ENCODE data around the gene CCDC85B.

The CCDC85B gene

DNA sequence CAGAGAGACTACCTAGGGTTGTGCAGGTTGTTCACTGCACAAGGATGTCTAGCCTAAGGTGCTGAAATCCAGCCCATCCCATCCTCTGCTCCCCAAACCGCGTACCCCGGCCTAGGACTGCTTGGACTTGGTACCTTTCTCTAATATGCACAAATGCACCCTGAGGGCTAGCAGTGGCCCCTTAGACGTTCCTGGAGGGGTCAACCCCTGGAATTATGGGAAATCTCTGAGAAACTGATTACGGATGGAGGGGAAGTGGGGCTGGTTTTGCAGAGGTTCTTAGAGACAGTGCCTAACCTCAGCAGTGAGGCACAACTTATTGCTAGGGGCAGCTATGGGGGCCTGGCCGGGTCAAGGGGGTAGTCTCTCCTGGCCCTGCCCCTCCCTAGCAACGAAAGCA lies 25.9 kb downstream of the CCDC85B start:
- Histone ChIP-seq H3K18ac (ENCODE audit: low read length) (no peak overlapping the region), H3K79me1 (ENCODE audit: low read length) (peaks cover 19% of the 10 kb centered on the region), H2AK5ac (ENCODE audit: low read length) (no peak overlapping the region), H3K9ac (ENCODE audit: low read length) (no peak overlapping the region), H3K4me2 (ENCODE audit: low read length) (no peak overlapping the region), H3K4me3 (ENCODE audit: low read depth, low read length) (no peak overlapping the region), H3K27ac (ENCODE audit: low read depth, low read length) (peak overlapping the region; percentile 79), H2BK5ac (ENCODE audit: low read depth, low read length, poor library complexity) (no peak overlapping the region), H3K23ac (ENCODE audit: low read length) (no peak overlapping the region), H3K4ac (ENCODE audit: low read depth, low read length) (no peak overlapping the region), H3K36me3 (ENCODE audit: control insufficient read depth in 1 of 2, insufficient read depth in 2 of 2, low read length in 2 of 2) (peaks cover 18% of the 10 kb centered on the region in 2 experiments), H2BK120ac (ENCODE audit: insufficient read depth, low read length, poor library complexity) (peak overlapping the region; percentile 43), H4K12ac (ENCODE audit: low read depth, low read length) (no peak overlapping the region), H4K8ac (ENCODE audit: low read depth, low read length) (no peak overlapping the region), H4K91ac (ENCODE audit: low read depth, low read length) (peak overlapping the region; percentile 52), H3K9me3 (ENCODE audit: insufficient read depth, low read depth, low read length) (peaks cover 2% of the 10 kb centered on the region), H2AFZ (ENCODE audit: insufficient read depth, low read length, poor library complexity) (no peak overlapping the region), H3K4me1 (ENCODE audit: control insufficient read depth in 1 of 2, insufficient read depth in 2 of 2, low read length in 2 of 2) (peaks cover 43 to 45% of the 10 kb centered on the region in 2 experiments), H2BK12ac (ENCODE audit: low read length) (peak overlapping the region; percentile 35), H3K79me2 (ENCODE audit: control insufficient read depth, insufficient read depth, low read length, poor library complexity) (peaks cover 10% of the 10 kb centered on the region), H3K14ac (ENCODE audit: low read length) (peak overlapping the region; percentile 36), H3K27me3 (ENCODE audit: insufficient read depth, low read length) (no peaks in the 10 kb centered on the region)
- no peak for DNase-seq
- WGBS (ENCODE audit: extremely low coverage, insufficient coverage, insufficient read length): no CpG with 5 or more reads among the region's 7 CpGs

- peaks cover 19% of the 10 kb centered on the region for H3K79me1 ChIP-seq (ENCODE audit: low read length)
- no peak for DNase-seq
- peak overlapping the region; percentile 1 for H2BK12ac ChIP-seq (ENCODE audit: low read length)
- WGBS (ENCODE audit: extremely low coverage, insufficient coverage, insufficient read length): no CpG with 5 or more reads among the region's 3 CpGs
- H4K8ac ChIP-seq (ENCODE audit: low read depth, low read length): no peak overlapping the region
- H2AFZ ChIP-seq (ENCODE audit: insufficient read depth, low read length, poor library complexity): no peak overlapping the region
- H4K91ac ChIP-seq (ENCODE audit: low read depth, low read length): no peak overlapping the region
- H3K23ac ChIP-seq (ENCODE audit: low read length): no peak overlapping the region
- peak overlapping the region; percentile 21 for H3K4me3 ChIP-seq (ENCODE audit: low read depth, low read length)
- H3K4me2 ChIP-seq (ENCODE audit: low read length): no peak overlapping the region
- H3K14ac ChIP-seq (ENCODE audit: low read length): no peak overlapping the region
- no peak overlapping the region for H3K27ac ChIP-seq (ENCODE audit: low read depth, low read length)
- peaks cover 2% of the 10 kb centered on the region for H3K9me3 ChIP-seq (ENCODE audit: insufficient read depth, low read depth, low read length)
- peak overlapping the region; percentile 34 for H2AK5ac ChIP-seq (ENCODE audit: low read length)
- H3K36me3 ChIP-seq (ENCODE audit: control insufficient read depth in 1 of 2, insufficient read depth in 2 of 2, low read length in 2 of 2): peaks cover 21 to 22% of the 10 kb centered on the region in 2 experiments
- H3K79me2 ChIP-seq (ENCODE audit: control insufficient read depth, insufficient read depth, low read length, poor library complexity): peaks cover 10% of the 10 kb centered on the region
- H3K4me1 ChIP-seq (ENCODE audit: control insufficient read depth in 1 of 2, insufficient read depth in 2 of 2, low read length in 2 of 2): peaks cover 40 to 43% of the 10 kb centered on the region in 2 experiments
- H3K9ac ChIP-seq (ENCODE audit: low read length): peak overlapping the region; percentile 14
- no peaks in the 10 kb centered on the region for H3K27me3 ChIP-seq (ENCODE audit: insufficient read depth, low read length)
- H3K18ac ChIP-seq (ENCODE audit: low read length): peak overlapping the region; percentile 6
- peak overlapping the region; percentile 35 for H3K4ac ChIP-seq (ENCODE audit: low read depth, low read length)
- no peak overlapping the region for H4K12ac ChIP-seq (ENCODE audit: low read depth, low read length)
- H2BK5ac ChIP-seq (ENCODE audit: low read depth, low read length, poor library complexity): no peak overlapping the region
- no peak overlapping the region for H2BK120ac ChIP-seq (ENCODE audit: insufficient read depth, low read length, poor library complexity)
These were observed 26.6 kb downstream of the CCDC85B start for GRCh38 chr11:65917077-65917433.

GRCh38 chr11:65917434-65918210 lies 27.1 kb downstream of the CCDC85B start:
- Histone ChIP-seq H4K8ac (ENCODE audit: low read depth, low read length) (peak overlapping the region; percentile 93), H3K18ac (ENCODE audit: low read length) (peak overlapping the region; percentile 6), H4K91ac (ENCODE audit: low read depth, low read length) (peak overlapping the region; percentile 95), H2AFZ (ENCODE audit: insufficient read depth, low read length, poor library complexity) (peak overlapping the region; percentile 23), H2BK12ac (ENCODE audit: low read length) (peak overlapping the region; percentile 25), H3K4me1 (ENCODE audit: control insufficient read depth in 1 of 2, insufficient read depth in 2 of 2, low read length in 2 of 2) (peaks cover 39 to 43% of the 10 kb centered on the region in 2 experiments), H3K4me3 (ENCODE audit: low read depth, low read length) (peak overlapping the region; percentile 88), H3K27ac (ENCODE audit: low read depth, low read length) (no peak overlapping the region), H3K79me2 (ENCODE audit: control insufficient read depth, insufficient read depth, low read length, poor library complexity) (peaks cover 10% of the 10 kb centered on the region), H3K4ac (ENCODE audit: low read depth, low read length) (peak overlapping the region; percentile 35), H2AK5ac (ENCODE audit: low read length) (peak overlapping the region; percentile 11), H3K4me2 (ENCODE audit: low read length) (peak overlapping the region; percentile 77), H2BK5ac (ENCODE audit: low read depth, low read length, poor library complexity) (no peak overlapping the region), H2BK120ac (ENCODE audit: insufficient read depth, low read length, poor library complexity) (no peak overlapping the region), H3K36me3 (ENCODE audit: control insufficient read depth in 1 of 2, insufficient read depth in 2 of 2, low read length in 2 of 2) (peaks cover 26 to 27% of the 10 kb centered on the region in 2 experiments), H3K23ac (ENCODE audit: low read length) (no peak overlapping the region), H3K14ac (ENCODE audit: low read length) (peak overlapping the region; percentile 98), H3K9ac (ENCODE audit: low read length) (peak overlapping the region; percentile 96), H4K12ac (ENCODE audit: low read depth, low read length) (peak overlapping the region; percentile 95), H3K79me1 (ENCODE audit: low read length) (peaks cover 19% of the 10 kb centered on the region), H3K9me3 (ENCODE audit: insufficient read depth, low read depth, low read length) (peaks cover 2% of the 10 kb centered on the region), H3K27me3 (ENCODE audit: insufficient read depth, low read length) (no peaks in the 10 kb centered on the region)
- no CpG with 5 or more reads among the region's 35 CpGs for WGBS (ENCODE audit: extremely low coverage, insufficient coverage, insufficient read length)
- DNase-seq: no peak

DNA sequence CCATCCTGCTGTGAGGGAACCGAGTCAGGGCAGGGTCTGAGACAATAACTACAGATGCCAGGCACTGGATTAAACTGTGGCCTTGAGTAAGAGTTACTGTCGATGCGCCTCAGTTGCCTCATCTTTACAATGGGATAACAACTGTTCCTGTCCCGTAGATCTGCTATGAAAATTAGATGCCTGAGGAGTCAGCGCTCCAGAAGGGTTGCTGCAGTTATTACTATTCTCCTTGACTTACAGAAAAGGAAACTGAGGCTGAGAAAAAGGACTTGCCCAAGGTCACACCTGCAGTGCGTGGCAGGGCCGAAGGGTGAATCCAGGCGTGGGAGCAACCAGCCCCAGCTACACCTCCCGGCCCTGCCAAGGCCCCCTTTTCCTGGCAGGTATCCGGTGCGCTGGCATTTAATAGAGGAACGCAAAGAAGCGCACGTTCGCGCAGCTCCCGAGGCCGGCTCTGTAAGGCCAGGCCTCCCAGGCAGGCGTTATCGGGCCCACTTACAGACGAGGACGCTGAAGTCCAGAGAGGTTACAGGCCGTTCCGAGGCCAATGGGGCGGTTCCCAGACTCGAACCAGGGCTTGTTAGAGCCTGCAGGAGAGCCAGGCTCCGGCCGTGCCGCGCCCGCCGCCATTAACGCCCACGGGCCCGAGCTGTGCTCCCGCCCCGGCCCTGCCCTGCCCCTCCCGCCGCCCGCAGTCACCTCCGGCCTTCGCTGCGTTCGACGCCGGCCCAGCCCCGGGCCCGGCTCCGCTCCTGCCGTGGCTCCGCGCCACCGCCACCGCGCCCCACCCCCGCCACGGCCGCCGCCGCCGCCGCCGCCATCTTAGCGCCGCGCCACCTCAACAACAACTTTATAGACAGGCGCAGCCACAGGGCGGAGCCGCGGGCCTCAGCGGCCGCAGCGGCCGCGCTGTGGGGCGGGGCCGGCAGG lies 28.0 kb downstream of the CCDC85B start, which contains the start of gene C11orf68:
TSS of gene C11orf68 (minus strand) at position 852 of the 930 bp plus-strand sequence. CDS start at position 821, 31 bp downstream.
- no CpG with 5 or more reads among the region's 77 CpGs for WGBS (ENCODE audit: extremely low coverage, insufficient coverage, insufficient read length)
- H3K18ac ChIP-seq (ENCODE audit: low read length): peak within 1 kb of the TSS; percentile 99

More for the DNA sequence above, 28.0 kb downstream of the CCDC85B start, which contains the start of gene C11orf68:
- H2BK120ac ChIP-seq (ENCODE audit: insufficient read depth, low read length, poor library complexity): peak within 1 kb of the TSS; percentile 93
- H4K91ac ChIP-seq (ENCODE audit: low read depth, low read length): peak within 1 kb of the TSS; percentile 95
- H3K4me3 ChIP-seq (ENCODE audit: low read depth, low read length): peak within 1 kb of the TSS; percentile 92
- H3K27ac ChIP-seq (ENCODE audit: low read depth, low read length): peak within 1 kb of the TSS; percentile 71
- H3K27me3 ChIP-seq (ENCODE audit: insufficient read depth, low read length): no peaks in the 10 kb centered on the region
- H2AFZ ChIP-seq (ENCODE audit: insufficient read depth, low read length, poor library complexity): peak within 1 kb of the TSS; percentile 56
- H3K23ac ChIP-seq (ENCODE audit: low read length): no peak within 1 kb of the TSS
- H3K14ac ChIP-seq (ENCODE audit: low read length): peak within 1 kb of the TSS; percentile 98
- peaks cover 39 to 43% of the 10 kb centered on the region in 2 experiments for H3K4me1 ChIP-seq (ENCODE audit: control insufficient read depth in 1 of 2, insufficient read depth in 2 of 2, low read length in 2 of 2)
- peaks cover 26 to 31% of the 10 kb centered on the region in 2 experiments for H3K36me3 ChIP-seq (ENCODE audit: control insufficient read depth in 1 of 2, insufficient read depth in 2 of 2, low read length in 2 of 2)
- H2AK5ac ChIP-seq (ENCODE audit: low read length): peak within 1 kb of the TSS; percentile 96
- DNase-seq: peak in 1 of 2 donors; percentile 52
- peak within 1 kb of the TSS; percentile 88 for H3K4ac ChIP-seq (ENCODE audit: low read depth, low read length)
- H3K4me2 ChIP-seq (ENCODE audit: low read length): peak within 1 kb of the TSS; percentile 77
- H4K8ac ChIP-seq (ENCODE audit: low read depth, low read length): peak within 1 kb of the TSS; percentile 93
- peak within 1 kb of the TSS; percentile 81 for H2BK5ac ChIP-seq (ENCODE audit: low read depth, low read length, poor library complexity)
- peaks cover 10% of the 10 kb centered on the region for H3K79me2 ChIP-seq (ENCODE audit: control insufficient read depth, insufficient read depth, low read length, poor library complexity)
- peaks cover 19% of the 10 kb centered on the region for H3K79me1 ChIP-seq (ENCODE audit: low read length)
- peak within 1 kb of the TSS; percentile 96 for H3K9ac ChIP-seq (ENCODE audit: low read length)
- peak within 1 kb of the TSS; percentile 95 for H4K12ac ChIP-seq (ENCODE audit: low read depth, low read length)
- H3K9me3 ChIP-seq (ENCODE audit: insufficient read depth, low read depth, low read length): peaks cover 2% of the 10 kb centered on the region
- peak within 1 kb of the TSS; percentile 32 for H2BK12ac ChIP-seq (ENCODE audit: low read length)

Measured in trophoblast cell (in vitro differentiated cells and primary cell).